Activated T-helper 2 cell treated with anti-CD3 and anti-CD28 coated beads, Interferon-gamma antibody, Interleukin-2, Interleukin-4, amounts not matched to agents 10 μg/mL and 5 μg/mL and 100 μg/mL, durations not matched to agents 14 hours and 24 hours and 36 hours (primary cell): ENCODE results near the gene GPANK1. TPM values are rescaled to one million over a fixed set of nuclear protein-coding genes. Genes with fewer than 3 reads are reported as not detected.

Experiments used
- DNase-seq: peaks from one replicate; pipeline ENCODE4 v3.0.0; 2021; ENCODE audit warnings: low spot score
- H3K27ac Mint-ChIP-seq: one replicate; pipeline ENCODE4 v1.8.0; 2021; ENCODE audit warnings: mixed read lengths
- H3K27me3 Mint-ChIP-seq: one replicate; pipeline ENCODE4 v1.8.0; 2021; ENCODE audit warnings: low read depth, mixed read lengths
- H3K36me3 Mint-ChIP-seq: one replicate; pipeline ENCODE4 v1.8.0; 2021; ENCODE audit warnings: low read depth, mixed read lengths
- H3K4me1 Mint-ChIP-seq: one replicate; pipeline ENCODE4 v1.8.0; 2021; ENCODE audit warnings: low read depth, mixed read lengths
- H3K4me3 Mint-ChIP-seq: one replicate; pipeline ENCODE4 v1.8.0; 2021; ENCODE audit warnings: low read depth, mild to moderate bottlenecking, moderate library complexity, mixed read lengths
- H3K9me3 Mint-ChIP-seq: one replicate; pipeline ENCODE4 v1.8.0; 2021; ENCODE audit warnings: mixed read lengths
- intact Hi-C: fragments of 100-400 bp; cut with micrococcal nuclease; formaldehyde crosslinking; loops from one replicate; pipeline ENCODE4 v1.15.1; 2023
- total RNA-seq: library from RNA; stranded (reverse); gene quantifications from 2 replicates; pipeline ENCODE4 v1.2.3, GENCODE V29; 2022

GPANK1 gene
- total RNA-seq, 1 donor from 2014 or later: 34.7 TPM

DNA sequence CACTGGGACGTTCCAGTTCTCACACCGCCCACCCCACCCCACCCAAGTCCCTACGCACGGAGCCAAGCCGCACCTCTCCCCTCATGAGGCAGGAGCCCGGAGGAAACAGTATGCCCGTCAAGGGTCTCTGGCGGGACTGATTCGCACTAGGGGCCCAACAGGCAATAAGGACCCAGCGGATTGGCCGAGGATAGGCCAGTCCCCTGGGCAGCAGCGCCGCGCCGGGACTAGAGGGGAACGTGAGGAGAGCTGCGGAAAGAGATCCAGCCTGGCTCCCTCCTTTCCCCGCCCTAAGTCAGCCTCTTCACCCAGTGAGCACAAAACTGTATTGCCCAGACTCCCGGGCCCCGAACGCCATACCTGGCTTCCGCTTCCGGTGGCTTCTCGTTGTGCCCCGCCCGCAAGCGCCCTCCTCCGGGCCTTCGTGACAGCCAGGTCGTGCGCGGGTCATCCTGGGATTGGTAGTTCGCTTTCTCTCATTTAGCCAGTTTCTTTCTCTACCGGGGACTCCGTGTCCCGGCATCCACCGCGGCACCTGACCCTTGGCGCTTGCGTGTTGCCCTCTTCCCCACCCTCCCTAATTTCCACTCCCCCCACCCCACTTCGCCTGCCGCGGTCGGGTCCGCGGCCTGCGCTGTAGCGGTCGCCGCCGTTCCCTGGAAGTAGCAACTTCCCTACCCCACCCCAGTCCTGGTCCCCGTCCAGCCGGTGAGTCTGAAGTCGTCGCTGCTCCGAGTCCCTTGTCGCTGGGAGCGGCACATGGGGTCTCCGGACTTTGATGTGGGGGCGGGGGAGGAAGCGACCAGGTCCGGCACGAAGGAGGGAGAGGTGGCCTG, 922 bp upstream of the GPANK1 start, which contains the start of gene CSNK2B:
CSNK2B (plus strand) TSS at position 580 of the 836 bp plus-strand sequence. CDS start 752 bp downstream, outside the sequence.
- H3K4me1 Mint-ChIP-seq: peaks cover 43% of the 10 kb centered on the region
- peak within 1 kb of the TSS; percentile 94 for H3K27ac Mint-ChIP-seq
- H3K36me3 Mint-ChIP-seq: peaks cover 89% of the 10 kb centered on the region

DNA sequence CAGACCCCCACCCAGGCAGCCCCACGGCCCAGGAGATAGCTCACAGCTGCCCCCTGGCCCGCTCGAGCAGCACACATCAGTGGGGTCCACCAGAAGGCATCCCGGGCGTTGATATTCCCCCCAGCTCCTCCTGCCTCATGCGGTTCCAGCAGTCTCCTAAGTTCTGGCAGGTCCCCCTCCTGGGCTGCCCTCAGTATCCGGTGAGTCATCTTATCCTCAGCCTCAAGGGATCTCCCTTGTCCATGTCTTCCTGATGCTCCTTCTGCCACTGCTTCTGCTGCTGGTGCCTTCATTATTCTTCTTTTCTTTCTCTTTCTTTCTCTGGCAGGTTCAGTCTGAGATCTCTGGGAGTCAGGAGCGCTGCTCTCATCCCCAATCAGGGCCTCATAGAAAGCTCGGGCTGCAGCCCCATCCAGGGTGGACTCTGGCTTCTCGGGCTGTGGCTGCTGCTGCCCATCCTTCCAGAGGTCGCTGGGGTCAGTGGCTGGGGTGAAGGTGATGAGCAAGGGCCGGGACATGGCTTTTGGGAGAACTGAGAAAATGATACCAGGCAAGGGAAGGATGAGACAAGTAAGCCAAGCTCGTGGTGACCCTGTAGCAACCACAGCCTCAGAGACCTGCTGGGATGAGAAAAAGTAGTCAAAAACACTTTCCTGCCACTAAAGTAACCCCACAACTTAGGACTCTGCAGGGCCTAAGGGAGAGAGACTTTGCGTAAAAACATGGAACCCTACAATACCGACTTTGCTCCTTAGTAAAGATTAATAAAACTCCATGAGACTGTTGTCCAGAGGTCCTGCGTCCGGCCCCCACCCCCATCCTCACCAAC, 622 bp downstream of the GPANK1 start:
- peaks cover 52% of the 10 kb centered on the region for H3K4me1 Mint-ChIP-seq
- intact Hi-C loops: loop anchor here (2.0 to 5.0 kb wide), 2 partner anchors 39 to 1753 kb away; partner anchors contain the start of genes ABHD16A and CUTA
- peaks cover 86% of the 10 kb centered on the region for H3K36me3 Mint-ChIP-seq
- no peaks in the 10 kb centered on the region for H3K9me3 Mint-ChIP-seq
- peak overlapping the region; percentile 94 for H3K27ac Mint-ChIP-seq
- peak overlapping the region; percentile 96 for H3K4me3 Mint-ChIP-seq
- H3K27me3 Mint-ChIP-seq: no peaks in the 10 kb centered on the region
- no peak for DNase-seq

More for the DNA sequence above, 922 bp upstream of the GPANK1 start, which contains the start of gene CSNK2B:
- intact Hi-C loops: loop anchor here (1.0 to 5.0 kb wide), 7 partner anchors 13 to 232 kb away; partner anchors contain the start of genes ABHD16A, BAG6, DDX39B and EHMT2
- peak; percentile 98 for DNase-seq
- Mint-ChIP-seq H3K27me3 (no peaks in the 10 kb centered on the region), H3K4me3 (peak within 1 kb of the TSS; percentile 96), H3K9me3 (no peaks in the 10 kb centered on the region)

DNA sequence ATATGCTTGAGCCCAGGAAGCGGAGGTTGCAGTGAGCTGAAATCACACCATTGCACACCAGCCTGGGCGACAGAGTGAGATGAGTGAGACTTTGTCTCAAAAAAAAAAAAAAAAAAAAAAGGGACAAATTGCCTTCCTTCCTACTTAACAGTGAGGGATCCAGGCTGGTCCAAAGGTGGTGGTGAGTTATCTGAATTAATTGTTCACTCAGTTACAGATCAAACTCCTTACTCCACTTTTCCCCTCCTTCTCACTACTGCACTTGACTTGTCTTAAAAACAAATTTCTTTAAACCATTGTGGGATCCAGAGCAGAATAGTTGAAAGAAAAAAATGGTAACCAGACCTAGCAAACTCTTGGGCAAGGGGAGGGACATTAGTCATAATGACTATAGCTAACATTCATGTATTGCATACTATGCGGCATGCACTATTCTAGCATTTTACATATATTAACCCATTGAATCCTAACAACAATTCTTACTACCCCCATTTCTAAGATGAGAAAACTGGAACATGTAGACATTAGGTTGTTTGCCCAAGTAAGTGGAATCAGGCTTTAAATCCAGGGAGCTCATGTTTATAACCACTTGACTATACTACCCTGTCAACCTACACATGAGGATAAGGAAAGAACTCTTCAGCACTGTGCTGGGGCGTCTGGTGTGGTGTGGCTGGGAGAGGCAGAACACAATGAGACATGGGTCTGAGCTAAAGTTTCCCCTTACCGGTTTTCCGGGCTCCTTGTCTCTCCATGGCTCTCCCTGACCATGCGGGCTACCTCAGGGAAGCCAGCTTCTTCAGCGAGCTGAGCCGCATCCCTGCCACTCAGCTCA, 1.5 kb downstream of the GPANK1 start:
- H3K9me3 Mint-ChIP-seq: no peaks in the 10 kb centered on the region
- peaks cover 79% of the 10 kb centered on the region for H3K36me3 Mint-ChIP-seq
- H3K4me3 Mint-ChIP-seq: peak overlapping the region; percentile 96
- intact Hi-C loops: loop anchor here (5.0 kb wide), 1 partner anchor 1754 kb away; the partner anchor contains the start of gene CUTA
- peaks cover 60% of the 10 kb centered on the region for H3K4me1 Mint-ChIP-seq
- H3K27me3 Mint-ChIP-seq: no peaks in the 10 kb centered on the region
- peak overlapping the region; percentile 94 for H3K27ac Mint-ChIP-seq
- DNase-seq: no peak

DNA sequence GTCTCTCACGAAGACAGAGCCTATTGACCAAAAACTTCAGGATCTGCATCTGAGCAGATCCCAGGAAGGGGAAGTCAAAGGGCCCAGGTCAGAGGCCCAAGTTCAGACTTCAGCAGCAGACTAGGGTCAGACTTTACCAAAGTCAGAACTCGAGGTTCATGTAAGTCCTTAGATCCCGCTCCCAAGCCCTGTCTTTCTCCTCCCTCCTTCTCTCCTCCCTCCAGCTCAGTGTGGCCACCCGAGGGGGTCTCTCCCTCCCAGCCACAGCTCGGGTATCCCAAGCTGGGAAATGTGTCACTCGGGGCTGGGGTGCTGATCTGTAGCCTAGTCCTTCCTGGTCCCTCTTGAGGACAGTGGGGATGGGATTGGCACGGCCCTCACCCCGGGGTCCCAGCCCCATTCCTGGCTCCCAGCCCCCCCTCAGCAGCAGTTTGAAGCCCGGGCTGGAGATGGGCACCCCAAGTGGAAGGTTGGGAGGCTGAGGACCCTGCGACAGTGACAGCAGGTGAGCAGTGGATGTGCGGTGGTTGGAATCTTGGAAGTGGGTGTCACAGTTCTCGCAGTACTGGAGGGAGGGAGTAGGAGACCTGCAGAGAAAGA, 2.6 kb downstream of the GPANK1 start:
- intact Hi-C loops: loop anchor here (5.0 kb wide), 1 partner anchor 1755 kb away; the partner anchor contains the start of gene CUTA
- no peak for DNase-seq
- Mint-ChIP-seq H3K27me3 (no peaks in the 10 kb centered on the region), H3K9me3 (no peaks in the 10 kb centered on the region), H3K27ac (peak overlapping the region; percentile 8), H3K4me3 (peak overlapping the region; percentile 18), H3K36me3 (peaks cover 79% of the 10 kb centered on the region), H3K4me1 (peaks cover 61% of the 10 kb centered on the region)

DNA sequence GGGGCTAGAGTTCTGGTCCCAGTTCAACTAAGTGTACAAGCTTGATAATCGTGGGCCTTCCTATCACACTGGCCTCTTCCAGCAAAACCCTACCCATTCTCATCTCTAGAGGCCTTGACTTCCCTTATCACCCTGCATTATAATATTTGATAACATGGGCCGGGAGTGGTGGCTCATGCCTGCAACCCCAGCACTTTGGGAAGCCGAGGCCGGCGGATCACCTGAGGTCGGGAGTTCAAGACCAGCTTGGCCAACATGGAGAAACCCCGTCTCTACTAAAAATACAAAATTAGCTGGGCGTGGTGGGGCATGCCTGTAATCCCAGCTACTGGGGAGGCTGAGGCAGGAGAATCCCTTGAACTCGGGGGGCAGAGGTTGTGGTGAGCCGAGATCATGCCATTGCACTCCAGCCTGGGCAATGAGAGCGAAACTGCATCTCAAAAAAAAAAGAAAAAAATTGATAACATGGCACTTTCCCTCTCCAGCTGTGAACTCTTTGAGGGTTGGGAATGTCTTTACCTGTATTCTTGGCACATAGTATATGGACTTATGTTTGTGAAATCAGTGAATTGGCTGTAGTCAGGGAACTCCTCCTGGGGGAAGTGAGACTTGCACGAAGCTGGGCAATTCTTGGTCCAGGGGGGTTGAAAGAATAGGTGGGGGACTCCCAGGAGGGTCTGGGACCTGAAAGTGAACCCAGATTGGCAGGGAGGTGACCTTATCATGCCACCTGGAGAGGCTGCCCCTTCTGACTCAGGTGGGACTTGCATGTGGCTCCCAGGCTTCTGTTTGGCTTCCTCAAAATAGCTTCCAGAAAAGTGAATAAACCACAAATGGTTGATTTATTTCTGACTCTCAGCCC, 3.3 kb downstream of the GPANK1 start:
- Mint-ChIP-seq H3K4me1 (peaks cover 61% of the 10 kb centered on the region), H3K27ac (peak overlapping the region; percentile 76), H3K4me3 (peak overlapping the region; percentile 88), H3K36me3 (peaks cover 78% of the 10 kb centered on the region), H3K27me3 (no peaks in the 10 kb centered on the region), H3K9me3 (no peaks in the 10 kb centered on the region)
- intact Hi-C loops: loop anchor here (2.0 to 5.0 kb wide), 2 partner anchors 165 to 1756 kb away; partner anchors contain the start of genes CUTA and HSPA1B
- DNase-seq: no peak

DNA sequence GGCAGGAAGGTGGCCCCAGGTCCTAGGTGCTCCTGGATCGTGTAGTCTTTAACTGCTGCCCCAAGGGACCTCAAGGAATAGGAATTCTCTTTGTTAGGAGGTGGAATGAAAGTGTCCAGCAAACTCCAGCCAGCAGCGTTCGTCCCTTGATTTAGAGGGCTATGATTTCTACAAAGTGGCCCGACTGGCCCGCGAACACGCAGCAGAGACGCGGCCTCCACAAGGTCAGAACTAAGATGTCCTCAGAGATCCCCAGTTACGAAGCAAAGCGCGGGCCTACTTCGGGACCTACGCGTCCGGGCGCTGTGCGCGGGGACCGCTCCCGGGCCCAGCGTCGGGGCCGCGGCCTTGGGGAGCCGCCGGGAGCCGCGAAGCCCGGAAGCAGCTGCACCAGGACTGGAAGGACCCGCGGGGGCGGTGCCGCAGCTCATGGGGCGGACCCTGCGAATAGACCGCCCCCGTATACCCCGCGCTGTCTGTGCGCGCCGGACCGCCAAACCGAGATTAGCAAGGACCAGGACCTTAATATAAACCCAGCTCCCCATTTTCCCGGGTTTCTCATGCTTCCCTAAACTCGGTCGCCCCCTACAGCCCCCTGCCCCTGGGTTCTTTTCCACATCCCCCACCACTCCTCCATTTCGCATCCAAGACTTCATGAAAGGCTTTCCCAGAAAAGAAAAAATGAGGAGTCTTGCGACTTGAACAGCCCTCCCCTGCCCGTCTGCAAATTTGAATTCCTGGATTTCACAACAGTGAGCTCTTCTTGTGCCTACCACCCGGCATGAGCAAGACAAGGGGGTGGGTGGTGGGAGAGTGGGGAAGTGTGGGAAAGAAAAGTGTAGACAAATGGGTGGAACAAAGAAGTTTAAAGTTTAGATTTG, 4.2 kb downstream of the GPANK1 start, which contains the start of gene C6orf47:
C6orf47 (minus strand) TSS at position 398 of the 881 bp plus-strand sequence. CDS start 831 bp downstream, outside the sequence.
- peak; percentile 66 for DNase-seq
- peak within 1 kb of the TSS; percentile 88 for H3K4me3 Mint-ChIP-seq
- intact Hi-C loops: loop anchor here (1.0 to 5.0 kb wide), 3 partner anchors 8 to 1757 kb away; partner anchors contain the start of genes BAG6, CUTA and HSPA1B
- no peaks in the 10 kb centered on the region for H3K9me3 Mint-ChIP-seq
- H3K27ac Mint-ChIP-seq: peak within 1 kb of the TSS; percentile 87
- H3K4me1 Mint-ChIP-seq: peaks cover 67% of the 10 kb centered on the region
- peaks cover 80% of the 10 kb centered on the region for H3K36me3 Mint-ChIP-seq
- H3K27me3 Mint-ChIP-seq: no peaks in the 10 kb centered on the region

DNA sequence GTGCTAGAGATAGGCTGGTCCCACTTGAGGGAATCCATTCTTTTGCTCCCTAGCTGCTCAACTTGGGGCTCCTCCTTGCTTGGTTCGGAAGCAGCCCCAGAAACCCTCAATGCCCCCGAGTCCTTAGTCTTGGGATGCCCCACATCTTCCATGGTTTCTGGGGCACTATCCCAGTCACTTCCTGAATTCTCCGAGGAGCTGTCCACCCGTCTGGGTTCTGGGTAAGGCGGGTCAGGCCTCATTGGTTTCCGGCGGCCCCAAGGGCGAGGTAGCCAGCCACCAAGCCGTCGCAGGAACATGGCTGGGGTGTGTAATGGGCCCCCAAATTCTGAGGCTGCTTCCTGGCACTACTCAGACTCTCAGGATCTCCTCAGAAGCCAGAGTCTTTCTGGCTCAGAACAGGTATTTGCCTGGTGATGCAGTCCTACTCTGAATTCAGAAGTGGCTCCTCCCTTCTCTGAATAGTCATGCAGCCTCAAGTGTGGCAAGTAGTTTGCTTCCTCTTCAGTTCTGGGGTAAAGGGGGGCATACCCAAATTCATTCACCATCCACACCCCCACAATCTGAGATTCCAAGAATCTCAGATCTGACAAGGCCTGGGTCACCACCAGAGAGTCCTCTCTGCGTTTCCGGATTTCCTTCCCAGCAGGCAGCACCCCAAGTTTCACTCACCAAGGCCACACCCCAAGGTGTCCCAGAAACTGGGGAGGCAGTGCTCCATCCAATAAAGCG, 5.0 kb downstream of the GPANK1 start:
- H3K27ac Mint-ChIP-seq: peak overlapping the region; percentile 87
- DNase-seq: peak; percentile 41
- H3K4me3 Mint-ChIP-seq: peak overlapping the region; percentile 88
- H3K36me3 Mint-ChIP-seq: peaks cover 82% of the 10 kb centered on the region
- peaks cover 70% of the 10 kb centered on the region for H3K4me1 Mint-ChIP-seq
- no peaks in the 10 kb centered on the region for H3K9me3 Mint-ChIP-seq
- intact Hi-C loops: loop anchor here (1.0 to 10.0 kb wide), 4 partner anchors 8 to 1757 kb away; partner anchors contain the start of genes AGPAT1, BAG6, CUTA and HSPA1B
- no peaks in the 10 kb centered on the region for H3K27me3 Mint-ChIP-seq

DNA sequence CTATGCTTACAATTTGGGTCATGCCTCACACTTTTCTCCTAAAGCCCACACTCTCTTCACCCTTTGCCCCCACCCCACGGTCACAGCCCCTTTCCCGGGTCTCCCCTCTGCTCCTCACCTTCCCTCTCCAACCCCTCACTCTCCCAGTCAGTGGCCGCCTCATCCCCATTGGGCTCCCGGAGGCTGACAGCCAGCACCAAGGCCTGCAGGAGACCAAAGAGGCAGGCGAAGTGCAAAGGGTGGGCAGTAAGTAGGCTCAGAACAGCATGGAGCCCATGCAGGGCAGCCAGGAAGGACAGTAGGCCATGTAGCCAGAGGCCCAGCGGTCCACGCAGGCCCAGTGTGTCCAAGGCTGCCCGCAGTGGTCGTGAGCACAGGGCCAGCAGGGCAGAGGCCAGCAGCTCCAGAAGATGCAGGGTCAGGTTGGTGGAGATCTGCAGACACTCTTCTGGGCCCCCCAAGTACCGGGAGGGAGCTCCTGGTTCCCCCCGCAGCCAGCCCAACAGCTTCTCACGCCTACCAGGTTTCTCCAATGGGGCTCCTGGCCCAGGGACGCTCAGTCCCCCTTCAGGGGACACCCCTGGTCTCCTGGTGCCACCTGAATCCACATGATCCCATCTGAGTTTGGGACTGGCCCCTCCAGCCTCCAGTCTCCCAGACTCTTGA, 5.7 kb downstream of the GPANK1 start:
- Mint-ChIP-seq H3K27me3 (no peaks in the 10 kb centered on the region), H3K27ac (peak overlapping the region; percentile 87), H3K4me3 (peak overlapping the region; percentile 88), H3K4me1 (peaks cover 64% of the 10 kb centered on the region), H3K36me3 (peaks cover 75% of the 10 kb centered on the region), H3K9me3 (no peaks in the 10 kb centered on the region)
- intact Hi-C loops: loop anchor here (10.0 kb wide), 1 partner anchor 516 kb away; the partner anchor contains the start of genes AGPAT1 and RNF5
- no peak for DNase-seq

DNA sequence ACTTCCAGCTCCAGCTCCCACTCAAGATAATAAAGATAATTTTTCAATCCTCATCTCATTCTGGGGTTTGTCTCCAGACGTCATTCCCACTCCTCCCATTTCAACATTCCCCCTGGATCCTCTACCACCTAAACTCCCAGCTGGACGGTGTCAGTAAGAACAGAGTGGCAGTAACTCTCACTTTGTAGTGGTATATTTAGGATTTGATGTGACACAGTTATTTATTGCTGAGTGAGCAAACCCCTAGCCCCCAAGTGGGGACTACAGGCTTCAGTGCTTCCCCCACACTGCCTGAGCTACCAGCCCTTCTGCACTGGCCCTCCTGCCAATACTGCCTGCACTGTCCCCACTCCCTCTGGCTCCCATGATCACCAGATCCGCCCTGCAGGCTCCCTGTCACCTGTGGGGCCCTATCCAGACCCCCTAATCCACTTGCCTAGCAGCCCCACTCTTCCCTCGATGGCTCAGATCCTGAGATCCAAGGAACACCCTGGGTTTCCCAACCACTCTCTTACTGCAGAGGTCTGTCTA, 6.6 kb downstream of the GPANK1 start:
- Mint-ChIP-seq H3K4me3 (peak overlapping the region; percentile 88), H3K36me3 (peaks cover 66% of the 10 kb centered on the region), H3K27me3 (no peaks in the 10 kb centered on the region), H3K4me1 (peaks cover 55% of the 10 kb centered on the region), H3K9me3 (no peaks in the 10 kb centered on the region), H3K27ac (peak overlapping the region; percentile 68)
- DNase-seq: no peak
- intact Hi-C loops: loop anchor here (10.0 kb wide), 1 partner anchor 517 kb away; the partner anchor contains the start of genes AGPAT1 and RNF5
